Measurements from ENCODE around the gene FAM180B.

Gene FAM180B

DNA sequence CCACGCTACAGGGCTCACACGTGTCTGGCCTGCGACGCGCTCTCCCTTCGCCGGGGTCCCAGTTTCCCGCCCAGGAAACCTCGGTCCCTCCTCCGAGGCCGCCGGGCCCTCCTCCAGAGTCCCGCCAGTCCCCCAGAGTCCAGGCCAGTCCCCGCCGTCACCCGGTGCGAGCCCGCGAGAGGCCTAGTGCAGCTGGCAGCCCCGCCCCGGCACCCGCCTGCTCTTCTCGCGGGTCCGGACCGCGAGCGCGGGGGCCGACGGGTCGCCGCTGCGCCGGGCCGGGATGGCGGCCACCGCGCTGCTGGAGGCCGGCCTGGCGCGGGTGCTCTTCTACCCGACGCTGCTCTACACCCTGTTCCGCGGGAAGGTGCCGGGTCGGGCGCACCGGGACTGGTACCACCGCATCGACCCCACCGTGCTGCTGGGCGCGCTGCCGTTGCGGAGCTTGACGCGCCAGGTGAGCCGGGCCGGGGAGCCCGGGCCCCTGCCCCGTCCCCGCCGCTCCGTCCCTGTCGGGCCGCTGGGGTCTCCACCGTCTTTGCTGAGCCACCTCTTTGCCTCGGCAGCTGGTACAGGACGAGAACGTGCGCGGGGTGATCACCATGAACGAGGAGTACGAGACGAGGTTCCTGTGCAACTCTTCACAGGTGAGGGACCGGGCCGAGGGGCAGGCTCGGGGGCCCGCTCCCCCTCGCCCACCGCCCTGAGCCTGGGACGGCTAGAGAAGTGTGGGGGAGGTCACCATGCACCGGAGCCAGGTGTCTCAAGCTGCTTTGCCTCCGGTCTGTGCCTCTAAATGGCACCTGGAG lies 20.9 kb upstream of the FAM180B start, which contains the start of gene PTPMT1 (continued):
- no peak for TF ChIP-seq ZSCAN30 (tag by site-specific recombination; IDR thresholded peaks at IDR 0.05)
- 0 out of 2 replicates have a peak, but pooled peaks have one; percentile 29 for TF ChIP-seq YY2 (tag by site-specific recombination; IDR thresholded peaks at IDR 0.05)
- peak; percentile 52; the same call in 1 of the 2 replicates for TF ChIP-seq KLF9 (tag by site-specific recombination; IDR thresholded peaks at IDR 0.05; ENCODE audit: low read depth)
- TF ChIP-seq ZNF184 (tag by site-specific recombination; IDR thresholded peaks at IDR 0.05): no peak
- no peak for TF ChIP-seq ZBTB10 (tag by site-specific recombination; IDR thresholded peaks at IDR 0.05)
- no peak for TF ChIP-seq ZNF596 (tag by site-specific recombination; IDR thresholded peaks at IDR 0.05)
- TF ChIP-seq YY1 (tag by site-specific recombination; IDR thresholded peaks at IDR 0.05): peak; percentile 76
- no peak for TF ChIP-seq ZNF19 (tag by site-specific recombination; IDR thresholded peaks at IDR 0.05; ENCODE audit: low read depth)
- no peak for TF ChIP-seq ZNF394 (tag by site-specific recombination; IDR thresholded peaks at IDR 0.05; ENCODE audit: borderline replicate concordance)
- TF ChIP-seq ZNF768 (tag by site-specific recombination; IDR thresholded peaks at IDR 0.05): no peak
- no peak for TF ChIP-seq ZNF555 (tag by site-specific recombination; conservative IDR thresholded peaks at IDR 0.05)
- TF ChIP-seq ZNF777 (tag by site-specific recombination; IDR thresholded peaks at IDR 0.05; ENCODE audit: borderline replicate concordance): peak; percentile 16; the same call in 1 of the 2 replicates
- TF ChIP-seq HIC1 (tag by site-specific recombination; IDR thresholded peaks at IDR 0.05): no peak
- TF ChIP-seq ZFHX2 (tag by site-specific recombination; conservative IDR thresholded peaks at IDR 0.05): peak; percentile 19; the same call in 1 of the 2 replicates
- no peak for TF ChIP-seq ZBTB48 (tag by site-specific recombination; IDR thresholded peaks at IDR 0.05)
- TF ChIP-seq ZNF560 (tag by site-specific recombination; IDR thresholded peaks at IDR 0.05; ENCODE audit: borderline replicate concordance): no peak
- no peak for TF ChIP-seq ZNF623 (tag by site-specific recombination; IDR thresholded peaks at IDR 0.05)
- no peak for TF ChIP-seq ZBTB7A (tag by site-specific recombination; IDR thresholded peaks at IDR 0.05; ENCODE audit: low read depth)
- 0 out of 2 replicates have a peak, but pooled peaks have one; percentile 40 for TF ChIP-seq ZNF660 (tag by site-specific recombination; IDR thresholded peaks at IDR 0.05)
- TF ChIP-seq SCRT1 (tag by site-specific recombination; IDR thresholded peaks at IDR 0.05; ENCODE audit: borderline replicate concordance): no peak
- TF ChIP-seq OVOL3 (tag by site-specific recombination; IDR thresholded peaks at IDR 0.05): no peak
- TF ChIP-seq IKZF3 (tag by site-specific recombination; IDR thresholded peaks at IDR 0.05): no peak
- TF ChIP-seq ZNF26 (tag by site-specific recombination; IDR thresholded peaks at IDR 0.05): no peak
- TF ChIP-seq ZNF302 (tag by site-specific recombination; IDR thresholded peaks at IDR 0.05; ENCODE audit: low read depth): no peak
- TF ChIP-seq OSR2 (tag by site-specific recombination; IDR thresholded peaks at IDR 0.05): no peak
- TF ChIP-seq, protein P1, sequence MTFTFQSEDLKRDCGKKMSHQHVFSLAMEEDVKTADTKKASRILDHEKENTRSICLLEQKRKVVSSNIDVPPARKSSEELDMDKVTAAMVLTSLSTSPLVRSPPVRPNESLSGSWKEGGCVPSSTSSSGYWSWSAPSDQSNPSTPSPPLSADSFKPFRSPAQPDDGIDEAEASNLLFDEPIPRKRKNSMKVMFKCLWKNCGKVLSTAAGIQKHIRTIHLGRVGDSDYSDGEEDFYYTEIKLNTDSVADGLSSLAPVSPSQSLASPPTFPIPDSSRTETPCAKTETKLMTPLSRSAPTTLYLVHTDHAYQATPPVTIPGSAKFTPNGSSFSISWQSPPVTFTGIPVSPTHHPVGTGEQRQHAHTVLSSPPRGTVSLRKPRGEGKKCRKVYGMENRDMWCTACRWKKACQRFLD (tag by site-specific recombination; IDR thresholded peaks at IDR 0.05): no peak
- no peak for TF ChIP-seq ZNF175 (tag by site-specific recombination; IDR thresholded peaks at IDR 0.05)
- no peak for TF ChIP-seq ZNF521 (tag by site-specific recombination; IDR thresholded peaks at IDR 0.05)
- TF ChIP-seq ZNF837 (tag by site-specific recombination; IDR thresholded peaks at IDR 0.05): no peak
- TF ChIP-seq ZNF248 (tag by site-specific recombination; IDR thresholded peaks at IDR 0.05): no peak
- TF ChIP-seq, protein P2, sequence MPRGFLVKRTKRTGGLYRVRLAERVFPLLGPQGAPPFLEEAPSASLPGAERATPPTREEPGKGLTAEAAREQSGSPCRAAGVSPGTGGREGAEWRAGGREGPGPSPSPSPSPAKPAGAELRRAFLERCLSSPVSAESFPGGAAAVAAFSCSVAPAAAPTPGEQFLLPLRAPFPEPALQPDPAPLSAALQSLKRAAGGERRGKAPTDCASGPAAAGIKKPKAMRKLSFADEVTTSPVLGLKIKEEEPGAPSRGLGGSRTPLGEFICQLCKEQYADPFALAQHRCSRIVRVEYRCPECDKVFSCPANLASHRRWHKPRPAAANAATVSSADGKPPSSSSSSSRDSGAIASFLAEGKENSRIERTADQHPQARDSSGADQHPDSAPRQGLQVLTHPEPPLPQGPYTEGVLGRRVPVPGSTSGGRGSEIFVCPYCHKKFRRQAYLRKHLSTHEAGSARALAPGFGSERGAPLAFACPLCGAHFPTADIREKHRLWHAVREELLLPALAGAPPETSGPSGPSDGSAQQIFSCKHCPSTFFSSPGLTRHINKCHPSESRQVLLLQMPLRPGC (tag by site-specific recombination; IDR thresholded peaks at IDR 0.05): no peak
- TF ChIP-seq ZNF529 (tag by site-specific recombination; IDR thresholded peaks at IDR 0.05; ENCODE audit: insufficient replicate concordance): no peak

Data from HEK293 (cell line).